Thoracic aorta (tissue), 2 donors: Measurements from ENCODE around the gene MPPED2. TPM values are rescaled to one million over a fixed set of nuclear protein-coding genes. Genes with fewer than 3 reads are reported as not detected.

Source experiments
- ATAC-seq: fragments of 150-250 bp; one replicate; pipeline ENCODE4 v1.8.0; 2017; ENCODE audit warnings: low read depth; ENCODE audit not compliant: insufficient number of reproducible peaks, low FRiP score
- DNase-seq: peaks from one replicate; pipeline ENCODE4 v3.0.0-alpha.2; 2020; ENCODE audit warnings: low spot score
- H3K27ac ChIP-seq, 2 donors: fragments of 200-600 bp; sonication (generic); 1 replicate in 1 of 2; 2 replicates in 1 of 2; pipeline ENCODE4 v1.5.1; 2016; ENCODE audit warnings: mild to moderate bottlenecking in 2 of 2, moderate library complexity in 2 of 2
- H3K27me3 ChIP-seq: fragments of 200-600 bp; sonication (generic); replicated peaks from 2 replicates; pipeline ENCODE4 v1.6.0; 2016; ENCODE audit warnings: mild to moderate bottlenecking; ENCODE audit not compliant: insufficient read depth
- H3K36me3 ChIP-seq: fragments of 200-600 bp; sonication (generic); one replicate; pipeline ENCODE4 v1.5.1; 2016
- H3K4me1 ChIP-seq, 2 donors: fragments of 200-600 bp; sonication (generic); 1 replicate in 1 of 2; 2 replicates in 1 of 2; pipeline versions ENCODE4 v1.5.1 to v1.6.0; 2016; ENCODE audit warnings: low read depth in 2 of 2, mild to moderate bottlenecking in 1 of 2; ENCODE audit not compliant: control insufficient read depth in 1 of 2
- H3K4me3 ChIP-seq: fragments of 200-600 bp; sonication (generic); 2 replicates; pipeline ENCODE4 v1.5.1; 2016; ENCODE audit warnings: mild to moderate bottlenecking
- H3K9me3 ChIP-seq: fragments of 200-600 bp; sonication (generic); 2 replicates; pipeline ENCODE4 v1.5.1; 2016
- total RNA-seq, 2 donors: library from RNA; depleted of rRNA; stranded (reverse); fragments of >200 nt; gene quantifications; one replicate each; pipeline versions ENCODE4 v1.1.0 to v1.2.3, GENCODE V29; 2016
- TF ChIP-seq, protein P1 (sequence below): fragments of 200-600 bp; sonication (generic); IDR thresholded peaks from one replicate; pipeline ENCODE4 v1.5.1; 2019; ENCODE audit warnings: antibody characterized with exemption

Gene MPPED2
- total RNA-seq, 2 donors from 2014 or later: 16.0 to 18.8 TPM

- H3K4me3 ChIP-seq: no peak overlapping the region
- ATAC-seq: no peak
- H3K27me3 ChIP-seq: no peaks in the 10 kb centered on the region
- no peaks in the 10 kb centered on the region for H3K9me3 ChIP-seq
- peaks cover 0 to 11% of the 10 kb centered on the region in 2 donors for H3K4me1 ChIP-seq
- no peaks in the 10 kb centered on the region for H3K36me3 ChIP-seq
- H3K27ac ChIP-seq: no peak overlapping the region
- TF ChIP-seq, protein P1, sequence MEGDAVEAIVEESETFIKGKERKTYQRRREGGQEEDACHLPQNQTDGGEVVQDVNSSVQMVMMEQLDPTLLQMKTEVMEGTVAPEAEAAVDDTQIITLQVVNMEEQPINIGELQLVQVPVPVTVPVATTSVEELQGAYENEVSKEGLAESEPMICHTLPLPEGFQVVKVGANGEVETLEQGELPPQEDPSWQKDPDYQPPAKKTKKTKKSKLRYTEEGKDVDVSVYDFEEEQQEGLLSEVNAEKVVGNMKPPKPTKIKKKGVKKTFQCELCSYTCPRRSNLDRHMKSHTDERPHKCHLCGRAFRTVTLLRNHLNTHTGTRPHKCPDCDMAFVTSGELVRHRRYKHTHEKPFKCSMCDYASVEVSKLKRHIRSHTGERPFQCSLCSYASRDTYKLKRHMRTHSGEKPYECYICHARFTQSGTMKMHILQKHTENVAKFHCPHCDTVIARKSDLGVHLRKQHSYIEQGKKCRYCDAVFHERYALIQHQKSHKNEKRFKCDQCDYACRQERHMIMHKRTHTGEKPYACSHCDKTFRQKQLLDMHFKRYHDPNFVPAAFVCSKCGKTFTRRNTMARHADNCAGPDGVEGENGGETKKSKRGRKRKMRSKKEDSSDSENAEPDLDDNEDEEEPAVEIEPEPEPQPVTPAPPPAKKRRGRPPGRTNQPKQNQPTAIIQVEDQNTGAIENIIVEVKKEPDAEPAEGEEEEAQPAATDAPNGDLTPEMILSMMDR: no peak
- no peak for DNase-seq
These were observed 197.2 kb downstream of the MPPED2 start for GRCh38 chr11:30388957-30389356.

- TF ChIP-seq, protein P1: no peak
- Histone ChIP-seq H3K4me3 (no peak overlapping the region), H3K36me3 (no peaks in the 10 kb centered on the region), H3K9me3 (no peaks in the 10 kb centered on the region), H3K27ac (no peak overlapping the region), H3K27me3 (no peaks in the 10 kb centered on the region), H3K4me1 (peaks cover 0 to 11% of the 10 kb centered on the region in 2 donors)
- ATAC-seq: no peak
- DNase-seq: no peak
These were observed 198.0 kb downstream of the MPPED2 start for GRCh38 chr11:30387891-30388861.

- H3K4me3 ChIP-seq: no peak overlapping the region
- H3K36me3 ChIP-seq: no peaks in the 10 kb centered on the region
- TF ChIP-seq, protein P1: no peak
- no peak for DNase-seq
- no peak overlapping the region for H3K27ac ChIP-seq
- H3K9me3 ChIP-seq: no peaks in the 10 kb centered on the region
- no peak for ATAC-seq
- no peaks in the 10 kb centered on the region for H3K4me1 ChIP-seq
- no peaks in the 10 kb centered on the region for H3K27me3 ChIP-seq
These were observed 204.3 kb downstream of the MPPED2 start for GRCh38 chr11:30381879-30382278.

DNA sequence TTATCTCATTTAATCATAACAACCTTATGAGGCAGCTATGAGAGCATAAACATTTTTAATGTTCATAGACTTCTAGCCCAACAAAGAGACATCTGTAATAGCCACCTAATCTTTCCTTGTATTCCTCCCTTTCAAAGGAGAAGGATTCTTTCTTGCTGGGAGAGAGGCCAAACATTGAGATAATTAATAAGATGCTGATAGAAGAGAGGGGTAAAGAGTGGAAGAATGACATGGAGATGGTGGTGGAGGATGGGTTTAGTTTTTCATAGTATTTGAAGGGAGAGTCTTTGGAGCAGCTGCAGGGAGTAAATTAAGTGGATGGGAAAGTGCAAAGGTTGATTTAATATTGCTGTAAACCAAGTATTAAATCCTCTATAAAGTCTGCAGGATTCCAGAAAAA lies 205.3 kb downstream of the MPPED2 start:
- H3K4me3 ChIP-seq: no peak overlapping the region
- H3K9me3 ChIP-seq: no peaks in the 10 kb centered on the region
- no peaks in the 10 kb centered on the region for H3K4me1 ChIP-seq
- H3K27me3 ChIP-seq: no peaks in the 10 kb centered on the region
- H3K27ac ChIP-seq: no peak overlapping the region
- DNase-seq: no peak
- H3K36me3 ChIP-seq: no peaks in the 10 kb centered on the region
- no peak for ATAC-seq
- TF ChIP-seq, protein P1: no peak

DNA sequence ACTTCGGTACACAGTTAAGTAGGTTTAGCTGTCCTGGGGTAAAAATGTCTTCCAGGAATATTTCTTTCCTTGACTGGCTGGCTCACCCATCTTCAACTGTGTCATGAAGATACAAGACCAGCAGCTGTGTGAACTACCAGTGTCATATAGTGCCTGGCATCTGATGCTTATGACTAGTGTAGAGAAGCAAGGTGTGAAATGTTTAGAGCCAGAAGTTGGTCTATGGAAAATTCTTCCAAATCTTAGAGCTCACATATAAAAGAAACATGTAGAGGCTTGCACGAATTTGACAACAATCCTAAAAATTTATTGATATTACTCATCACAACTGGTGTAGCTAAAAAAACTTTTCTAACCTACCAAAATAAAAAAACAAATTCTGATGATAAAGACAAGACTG lies 208.8 kb downstream of the MPPED2 start:
- DNase-seq (no peak), ATAC-seq (no peak)
- Histone ChIP-seq H3K36me3 (no peaks in the 10 kb centered on the region), H3K4me3 (no peak overlapping the region), H3K27me3 (no peaks in the 10 kb centered on the region), H3K4me1 (no peaks in the 10 kb centered on the region), H3K9me3 (no peaks in the 10 kb centered on the region), H3K27ac (no peak overlapping the region)
- TF ChIP-seq, protein P1: no peak
